H1 (cell line): ENCODE data around the gene TAS2R38. TPM values are rescaled to one million over a fixed set of nuclear protein-coding genes. Genes with fewer than 3 reads are reported as not detected.

Source experiments
- CTCF ChIA-PET: fragments of 300-600 bp; sonication (Branson Sonifier 250); formaldehyde crosslinking; loops from one replicate; lab custom pipeline; 2021; ENCODE audit not compliant: partially characterized antibody; lab: Charles Lee
- POLR2A ChIA-PET: fragments of 300-600 bp; sonication (Branson Sonifier 250); formaldehyde crosslinking; loops from one replicate; lab custom pipeline; 2021; ENCODE audit warnings: inconsistent platforms; ENCODE audit not compliant: partially characterized antibody; lab: Charles Lee
- DNase-seq, 2 experiments: peaks; one replicate each; pipeline versions ENCODE4 v3.0.0 to v3.0.0-alpha.2; 2010 to 2022; ENCODE audit warnings: low spot score in 2 of 2, low read depth in 1 of 2, mixed read lengths in 1 of 2
- FAIRE-seq: peaks from 2 replicates; lab custom pipeline; 2011; peaks lifted over from hg19 to GRCh38; lab: Jason Lieb, UNC
- H2AFZ ChIP-seq: 2 replicates; pipeline ENCODE4 v1.8.1; 2012; ENCODE audit warnings: low read length, inconsistent platforms
- H2AK5ac ChIP-seq: 2 replicates; pipeline ENCODE4 v1.6.1; 2013; ENCODE audit warnings: low read depth, low read length
- H2BK120ac ChIP-seq: replicated peaks from 2 replicates; pipeline ENCODE3; 2013; ENCODE audit warnings: low read depth, low read length, inconsistent platforms
- H2BK12ac ChIP-seq: 2 replicates; pipeline ENCODE4 v1.6.1; 2013; ENCODE audit warnings: low read depth, low read length
- H2BK15ac ChIP-seq: 2 replicates; pipeline ENCODE4 v1.6.1; 2013; ENCODE audit warnings: low read length
- H2BK20ac ChIP-seq: 2 replicates; pipeline ENCODE4 v1.6.1; 2013; ENCODE audit warnings: low read length
- H2BK5ac ChIP-seq: 2 replicates; pipeline ENCODE4 v1.6.1; 2013; ENCODE audit warnings: low read depth, low read length
- H3K14ac ChIP-seq: 2 replicates; pipeline ENCODE4 v1.6.1; 2013; ENCODE audit warnings: inconsistent platforms; ENCODE audit not compliant: insufficient read length
- H3K18ac ChIP-seq: 2 replicates; pipeline ENCODE4 v1.6.1; 2013; ENCODE audit warnings: low read length; ENCODE audit errors: extremely low read depth
- H3K23ac ChIP-seq: 2 replicates; pipeline ENCODE4 v1.6.1; 2013; ENCODE audit warnings: inconsistent platforms; ENCODE audit not compliant: insufficient read length
- H3K23me2 ChIP-seq: 2 replicates; pipeline ENCODE4 v1.6.1; 2013; ENCODE audit warnings: low read depth, low read length
- H3K27ac ChIP-seq: 2 replicates; pipeline ENCODE4 v1.6.1; 2011; ENCODE audit warnings: low read depth, low read length, inconsistent platforms
- H3K27me3 ChIP-seq, 4 experiments: replicated peaks in 1 of 4; 1 replicate in 1 of 4; 2 replicates in 3 of 4; pipeline versions ENCODE4 v1.6.1 to v1.8.1; 2011 to 2013; ENCODE audit warnings: low read length in 3 of 4, mild to moderate bottlenecking in 3 of 4, inconsistent platforms in 2 of 4, mixed read lengths in 2 of 4, moderate library complexity in 1 of 4; ENCODE audit not compliant: control insufficient read depth in 3 of 4, insufficient read depth in 3 of 4; ENCODE audit errors: extremely low read depth in 1 of 4
- H3K36me3 ChIP-seq, 4 experiments: 2 replicates each; pipeline versions ENCODE4 v1.6.1 to v1.8.1; 2011 to 2013; ENCODE audit warnings: mild to moderate bottlenecking in 4 of 4, low read length in 3 of 4, moderate library complexity in 2 of 4, control low read depth in 1 of 4, inconsistent platforms in 1 of 4; ENCODE audit not compliant: insufficient read depth in 4 of 4, control insufficient read depth in 2 of 4
- H3K4ac ChIP-seq: replicated peaks from 2 replicates; pipeline ENCODE3; 2013; ENCODE audit warnings: low read length, low read depth, mixed read lengths, inconsistent platforms; ENCODE audit not compliant: insufficient read length
- H3K4me1 ChIP-seq, 4 experiments: replicated peaks in 1 of 4; 1 replicate in 1 of 4; 2 replicates in 3 of 4; pipeline versions ENCODE4 v1.6.1 to v1.8.1; 2011 to 2013; ENCODE audit warnings: low read length in 3 of 4, inconsistent platforms in 2 of 4, mixed read lengths in 1 of 4; ENCODE audit not compliant: insufficient read depth in 4 of 4, control insufficient read depth in 3 of 4
- H3K4me2 ChIP-seq, 2 experiments: 2 replicates each; pipeline versions ENCODE4 v1.6.1 to v1.8.1; 2011 to 2013; ENCODE audit warnings: low read depth in 2 of 2, low read length in 2 of 2, control low read depth in 1 of 2, inconsistent platforms in 1 of 2, mild to moderate bottlenecking in 1 of 2; ENCODE audit not compliant: insufficient read depth in 1 of 2
- H3K4me3 ChIP-seq, 4 experiments: fragments of 200-600, 300-600 bp in 1 of 4; sonication (generic), shearing (Covaris generic), sonication (Bioruptor Twin) in 1 of 4; 2 replicates each; pipeline versions ENCODE4 v1.5.1 to v1.8.1; 2011 to 2016; ENCODE audit warnings: low read length in 4 of 4, low read depth in 3 of 4, control low read depth in 2 of 4, inconsistent platforms in 2 of 4, mild to moderate bottlenecking in 2 of 4, mixed read lengths in 1 of 4, moderate library complexity in 1 of 4; ENCODE audit not compliant: insufficient read depth in 2 of 4; ENCODE audit errors: extremely low read depth in 1 of 4
- H3K56ac ChIP-seq: replicated peaks from 2 replicates; pipeline ENCODE3; 2013; ENCODE audit warnings: low read depth, mild to moderate bottlenecking, mixed read lengths, low read length, inconsistent platforms; ENCODE audit not compliant: insufficient read length
- H3K79me1 ChIP-seq: 2 replicates; pipeline ENCODE4 v1.6.1; 2013; ENCODE audit warnings: low read depth, low read length, control low read depth
- H3K79me2 ChIP-seq, 2 experiments: 2 replicates each; pipeline versions ENCODE4 v1.6.1 to v1.8.1; 2012 to 2013; ENCODE audit warnings: low read length in 2 of 2, mild to moderate bottlenecking in 2 of 2, inconsistent platforms in 1 of 2; ENCODE audit not compliant: insufficient read depth in 2 of 2, control insufficient read depth in 1 of 2
- H3K9ac ChIP-seq, 4 experiments: replicated peaks in 1 of 4; 1 replicate in 1 of 4; 2 replicates in 3 of 4; pipeline versions ENCODE4 v1.6.1 to v1.8.1; 2011 to 2013; ENCODE audit warnings: low read depth in 3 of 4, low read length in 3 of 4, control low read depth in 2 of 4, mild to moderate bottlenecking in 2 of 4, moderate library complexity in 2 of 4, inconsistent platforms in 1 of 4; ENCODE audit errors: extremely low read depth in 1 of 4
- H3K9me3 ChIP-seq, 2 experiments: 2 replicates each; pipeline versions ENCODE4 v1.6.1 to v1.8.1; 2012 to 2013; ENCODE audit warnings: mild to moderate bottlenecking in 2 of 2, moderate library complexity in 2 of 2, control low read depth in 1 of 2, inconsistent platforms in 1 of 2, low read depth in 1 of 2, low read length in 1 of 2, mixed read lengths in 1 of 2; ENCODE audit not compliant: insufficient read depth in 2 of 2
- H4K20me1 ChIP-seq, 2 experiments: replicated peaks in 1 of 2; 2 replicates each; pipeline versions ENCODE3 to v1.8.1; 2011 to 2013; ENCODE audit warnings: inconsistent platforms in 2 of 2, low read length in 2 of 2, mild to moderate bottlenecking in 1 of 2; ENCODE audit not compliant: insufficient read depth in 2 of 2, control insufficient read depth in 1 of 2
- H4K5ac ChIP-seq: 2 replicates; pipeline ENCODE4 v1.6.1; 2013; ENCODE audit warnings: low read length, low read depth, mixed read lengths, inconsistent platforms; ENCODE audit not compliant: insufficient read length
- H4K8ac ChIP-seq: 2 replicates; pipeline ENCODE4 v1.8.0; 2013; ENCODE audit warnings: mild to moderate bottlenecking, moderate library complexity, low read length, inconsistent platforms; ENCODE audit not compliant: insufficient read depth; ENCODE audit errors: extremely low read depth
- H4K91ac ChIP-seq: replicated peaks from 2 replicates; pipeline ENCODE3; 2013; ENCODE audit warnings: low read length, mixed read lengths, inconsistent platforms; ENCODE audit not compliant: insufficient read length
- ASH2L ChIP-seq: fragments of 200-600, 300-600 bp; sonication (generic); IDR thresholded peaks from one replicate; pipeline ENCODE4 v1.7.1; 2017; ENCODE audit warnings: low read length
- CEBPB ChIP-seq: IDR thresholded peaks from 2 replicates; pipeline ENCODE4 v1.6.1; 2012; ENCODE audit warnings: low read depth, low read length
- CTCF ChIP-seq, 3 experiments: IDR thresholded peaks; 1 replicate in 2 of 3; 2 replicates in 1 of 3; pipeline versions ENCODE4 v1.5.1 to v1.6.1; 2011; ENCODE audit warnings: low read length in 3 of 3, mild to moderate bottlenecking in 3 of 3, inconsistent platforms in 2 of 3, low read depth in 1 of 3, moderate library complexity in 1 of 3; ENCODE audit not compliant: insufficient read depth in 1 of 3; ENCODE audit errors: control extremely low read depth in 1 of 3
- HDAC2 ChIP-seq, 2 experiments: fragments of 300-600 bp in 1 of 2; sonication (generic) in 1 of 2; IDR thresholded peaks; 2 replicates each; pipeline ENCODE4 v1.6.1; 2011 to 2012; ENCODE audit warnings: low read depth in 2 of 2, low read length in 2 of 2, mild to moderate bottlenecking in 2 of 2, moderate library complexity in 2 of 2, borderline replicate concordance in 1 of 2, inconsistent platforms in 1 of 2
- NRF1 ChIP-seq: IDR thresholded peaks from 2 replicates; pipeline ENCODE4 v1.6.1; 2011; ENCODE audit warnings: mild to moderate bottlenecking, low read depth, low read length, improper control_type of control experiment
- SP1 ChIP-seq: IDR thresholded peaks from 2 replicates; pipeline ENCODE4 v1.6.1; 2011; ENCODE audit warnings: low read depth, low read length
- WGBS, 2 experiments: shearing (Covaris generic) in 1 of 2; methylation state at CpG; one replicate each; pipeline versions ENCODE4 v1.1.6 to v1.1.7; 2013 to 2015; ENCODE audit warnings: low lambda C conversion rate in 2 of 2, mixed read lengths in 2 of 2, inconsistent platforms in 1 of 2, low coverage in 1 of 2, missing lambda C conversion rate in 1 of 2; ENCODE audit not compliant: insufficient replicate concordance in 2 of 2, insufficient coverage in 1 of 2, insufficient read length in 1 of 2; ENCODE audit errors: extremely low coverage in 1 of 2, missing lambda C conversion rate in 1 of 2; 5-methylcytosine and 5-hydroxymethylcytosine counted together
- polyA plus RNA-seq, 7 experiments: library from polyadenylated mRNA; depleted of rRNA in 3 of 7; stranded (reverse) in 5 of 7; unstranded in 2 of 7; fragments of >200 nt in 5 of 7; fragments of 200-250 nt in 2 of 7; gene quantifications; 1 replicate in 5 of 7; 2 replicates in 1 of 7; 4 replicates in 1 of 7; pipeline versions ENCODE4 v1.2.1 to v1.2.3, GENCODE V29; 2011 to 2013; ENCODE audit warnings: missing spikeins in 2 of 7, mixed read lengths in 2 of 7
- total RNA-seq: library from RNA; stranded (reverse); fragmentation: NEBNext Ultra II Directional; extraction: Animal tissue kit (Norgen Biotek cat#: 25700); gene quantifications from 2 replicates; pipeline ENCODE4 v1.2.1, GENCODE V29; 2021

TAS2R38 gene
- total and polyA plus RNA-seq, 2 of the 8 experiments (the other 6 are each of a cell fraction or from before 2014, with no cell fraction given), result 0.11 TPM; not detected in 1

DNA sequence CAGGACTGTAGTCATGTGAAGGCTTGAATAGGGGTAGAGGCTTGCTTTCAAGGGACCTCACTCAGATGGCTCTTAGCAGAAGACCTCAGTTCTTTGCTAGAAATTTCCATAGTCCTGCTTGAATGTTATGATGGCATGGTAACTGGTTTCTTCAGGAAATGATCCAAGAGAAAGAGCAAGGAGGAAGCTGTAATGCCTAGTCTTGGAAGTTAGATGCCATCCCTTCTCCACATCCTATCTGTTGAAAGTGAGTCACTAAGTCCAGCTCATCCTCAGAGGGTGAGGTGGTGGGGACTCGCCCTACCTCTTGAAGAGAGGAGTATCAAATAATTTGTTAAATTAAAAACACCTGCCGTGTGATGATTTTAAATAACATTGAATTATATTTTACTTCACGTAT lies 26.7 kb upstream of the TAS2R38 start:
- Histone ChIP-seq H3K27me3 (no peaks in the 10 kb centered on the region), H3K9me3 (no peaks in the 10 kb centered on the region), H3K4me3 (no peak overlapping the region), H3K27ac (no peak overlapping the region), H2AFZ (no peak overlapping the region), H4K20me1 (no peaks in the 10 kb centered on the region), H2BK5ac (no peak overlapping the region), H2BK20ac (no peak overlapping the region), H3K9ac (no peak overlapping the region), H3K79me1 (no peaks in the 10 kb centered on the region), H4K5ac (no peak overlapping the region), H3K4me2 (no peak overlapping the region), H2BK12ac (no peak overlapping the region), H3K79me2 (no peaks in the 10 kb centered on the region), H3K14ac (no peak overlapping the region), H3K36me3 (no peaks in the 10 kb centered on the region), H3K4ac (no peak overlapping the region), H4K91ac (no peak overlapping the region), H4K8ac (no peak overlapping the region), H2AK5ac (no peak overlapping the region), H3K18ac (no peak overlapping the region), H3K23ac (no peak overlapping the region), H3K4me1 (0 out of 7 replicates have a peak, but pooled peaks cover 0 to 2% (median 0%) of the 10 kb centered on the region in 4 experiments), H2BK120ac (no peak overlapping the region), H2BK15ac (no peak overlapping the region), H3K23me2 (no peaks in the 10 kb centered on the region), H3K56ac (no peak overlapping the region)
- ChIA-PET POLR2A (no interaction called here), CTCF (interaction anchor here (1.6 kb wide), 1 partner anchor 24 kb away, joined by 4 read pairs; no protein-coding TSS in a partner anchor)
- no peak for TF ChIP-seq ASH2L
- TF ChIP-seq NRF1, result no peak
- no peak for TF ChIP-seq HDAC2 (IDR thresholded peaks at IDR 0.05; ENCODE audit: borderline replicate concordance in 1 of 2, low read depth in 2 of 2, low read length in 2 of 2)
- no peak for TF ChIP-seq CEBPB
- no peak for TF ChIP-seq SP1
- no peak for TF ChIP-seq CTCF (IDR thresholded peaks at IDR 0.05; ENCODE audit: control extremely low read depth in 1 of 3, insufficient read depth in 1 of 3, low read depth in 1 of 3, low read length in 3 of 3)
- WGBS, 2 experiments, result 90% methylated on average over 3 of the region's 3 CpGs; no CpG with 5 or more reads in 1 of the 2 experiments
- FAIRE-seq (no peak), DNase-seq (no peak)
